Parathyroid adenoma (tissue), 2 donors: Measurements from ENCODE around the gene TCAF1.
A peak's percentile ranks its signal among the peaks of the same experiment; 100 is the strongest.

ENCODE experiments used
- H2AFZ ChIP-seq: fragments of 300-600 bp; sonication (generic); one replicate; pipeline ENCODE4 v1.7.0; 2017; ENCODE audit warnings: antibody characterized with exemption, mild to moderate bottlenecking
- H3K27ac ChIP-seq: fragments of 300-600 bp; sonication (generic); one replicate; pipeline ENCODE4 v1.7.0; 2017
- H3K27me3 ChIP-seq: fragments of 300-600 bp; sonication (generic); one replicate; pipeline ENCODE4 v1.7.0; 2017; ENCODE audit warnings: low read length; ENCODE audit not compliant: control insufficient read depth, insufficient read depth
- H3K36me3 ChIP-seq: fragments of 300-600 bp; sonication (generic); one replicate; pipeline ENCODE4 v1.7.0; 2017; ENCODE audit warnings: low read length; ENCODE audit not compliant: control insufficient read depth, insufficient read depth
- H3K4me1 ChIP-seq: fragments of 300-600 bp; sonication (generic); one replicate; pipeline ENCODE4 v1.7.0; 2017; ENCODE audit warnings: control low read depth
- H3K4me2 ChIP-seq: fragments of 300-600 bp; sonication (generic); one replicate; pipeline ENCODE4 v1.7.0; 2017; ENCODE audit warnings: low read length
- H3K4me3 ChIP-seq: fragments of 300-600 bp; sonication (generic); one replicate; pipeline ENCODE4 v1.7.0; 2017; ENCODE audit warnings: low read depth, low read length
- H3K79me2 ChIP-seq: fragments of 300-600 bp; sonication (generic); one replicate; pipeline ENCODE4 v1.7.0; 2017; ENCODE audit warnings: control low read depth
- H3K9ac ChIP-seq: fragments of 300-600 bp; sonication (generic); one replicate; pipeline ENCODE4 v1.7.0; 2017; ENCODE audit warnings: mild to moderate bottlenecking
- H3K9me3 ChIP-seq: fragments of 300-600 bp; sonication (generic); one replicate; pipeline ENCODE4 v1.7.0; 2017; ENCODE audit warnings: low read length; ENCODE audit not compliant: control insufficient read depth
- TF ChIP-seq, protein P1 (sequence below): fragments of 300-600 bp; sonication (generic); IDR thresholded peaks from one replicate; pipeline ENCODE4 v1.7.0; 2017; ENCODE audit warnings: antibody characterized with exemption, mild to moderate bottlenecking
- donor health status: primary hyperparathyroidism.

TCAF1 gene

DNA sequence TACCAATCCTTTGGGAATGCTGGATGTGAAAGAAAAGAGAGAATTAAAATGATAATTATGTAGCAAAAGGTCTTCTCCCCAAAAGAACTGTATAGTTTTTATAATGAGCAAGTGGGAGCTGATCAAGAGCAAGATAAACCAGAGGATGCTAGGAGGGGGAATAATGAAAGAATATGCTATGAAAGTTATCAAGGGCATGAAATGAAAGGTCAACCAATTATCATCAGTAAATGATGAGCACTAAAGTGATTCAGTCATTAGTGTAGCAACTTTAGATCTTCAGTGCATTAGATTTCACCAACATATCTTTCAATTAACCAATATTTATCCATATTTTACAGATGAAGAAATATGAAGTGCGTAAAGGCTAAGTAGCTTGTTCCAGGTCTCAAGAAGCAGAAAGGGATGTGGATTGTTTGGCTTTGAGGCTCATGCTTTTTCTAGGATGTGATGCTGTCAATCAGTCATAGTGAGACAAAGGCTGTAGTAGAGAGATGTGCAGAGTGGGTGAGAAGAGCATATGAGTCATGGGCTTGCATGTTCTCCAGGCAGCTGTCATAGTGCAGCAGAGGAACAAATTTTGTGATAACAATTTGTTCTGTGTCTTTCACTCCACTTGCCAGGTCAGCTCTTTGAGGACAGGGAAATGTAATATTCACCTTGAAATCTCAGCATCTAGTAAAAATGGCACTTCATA is 27.4 kb upstream of the TCAF1 start:
- Histone ChIP-seq H3K4me2 (no peak overlapping the region), H3K9ac (no peak overlapping the region), H3K27ac (no peak overlapping the region), H3K79me2 (no peaks in the 10 kb centered on the region), H2AFZ (no peak overlapping the region), H3K27me3 (no peaks in the 10 kb centered on the region), H3K9me3 (no peaks in the 10 kb centered on the region), H3K4me1 (no peaks in the 10 kb centered on the region), H3K4me3 (no peak overlapping the region), H3K36me3 (no peaks in the 10 kb centered on the region)
- TF ChIP-seq, protein P1, sequence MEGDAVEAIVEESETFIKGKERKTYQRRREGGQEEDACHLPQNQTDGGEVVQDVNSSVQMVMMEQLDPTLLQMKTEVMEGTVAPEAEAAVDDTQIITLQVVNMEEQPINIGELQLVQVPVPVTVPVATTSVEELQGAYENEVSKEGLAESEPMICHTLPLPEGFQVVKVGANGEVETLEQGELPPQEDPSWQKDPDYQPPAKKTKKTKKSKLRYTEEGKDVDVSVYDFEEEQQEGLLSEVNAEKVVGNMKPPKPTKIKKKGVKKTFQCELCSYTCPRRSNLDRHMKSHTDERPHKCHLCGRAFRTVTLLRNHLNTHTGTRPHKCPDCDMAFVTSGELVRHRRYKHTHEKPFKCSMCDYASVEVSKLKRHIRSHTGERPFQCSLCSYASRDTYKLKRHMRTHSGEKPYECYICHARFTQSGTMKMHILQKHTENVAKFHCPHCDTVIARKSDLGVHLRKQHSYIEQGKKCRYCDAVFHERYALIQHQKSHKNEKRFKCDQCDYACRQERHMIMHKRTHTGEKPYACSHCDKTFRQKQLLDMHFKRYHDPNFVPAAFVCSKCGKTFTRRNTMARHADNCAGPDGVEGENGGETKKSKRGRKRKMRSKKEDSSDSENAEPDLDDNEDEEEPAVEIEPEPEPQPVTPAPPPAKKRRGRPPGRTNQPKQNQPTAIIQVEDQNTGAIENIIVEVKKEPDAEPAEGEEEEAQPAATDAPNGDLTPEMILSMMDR, result no peak

DNA sequence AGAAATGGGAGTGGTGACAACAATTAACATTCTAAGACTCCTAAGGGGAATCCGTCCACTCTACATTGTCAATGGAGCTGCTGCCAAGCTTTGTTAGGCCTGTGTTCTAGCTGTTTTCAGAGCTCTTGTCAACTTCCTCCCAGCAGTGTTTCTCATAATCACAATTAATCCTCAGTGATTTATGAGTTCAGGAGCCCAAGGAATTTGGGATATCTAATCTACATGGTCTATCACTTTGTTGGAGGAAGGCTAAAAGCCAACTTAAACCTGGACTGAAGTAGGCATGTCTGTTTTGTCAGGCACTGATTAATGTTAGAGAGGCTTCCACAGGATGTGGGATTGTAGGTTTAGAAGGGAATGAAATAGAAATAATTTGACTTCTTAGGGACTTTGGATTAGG is 22.9 kb upstream of the TCAF1 start:
- Histone ChIP-seq H3K4me1 (no peaks in the 10 kb centered on the region), H2AFZ (peak overlapping the region; percentile 18), H3K27me3 (no peaks in the 10 kb centered on the region), H3K9me3 (no peaks in the 10 kb centered on the region), H3K4me3 (no peak overlapping the region), H3K4me2 (no peak overlapping the region), H3K9ac (no peak overlapping the region), H3K79me2 (no peaks in the 10 kb centered on the region), H3K27ac (no peak overlapping the region), H3K36me3 (no peaks in the 10 kb centered on the region)
- TF ChIP-seq, protein P1, result no peak

DNA sequence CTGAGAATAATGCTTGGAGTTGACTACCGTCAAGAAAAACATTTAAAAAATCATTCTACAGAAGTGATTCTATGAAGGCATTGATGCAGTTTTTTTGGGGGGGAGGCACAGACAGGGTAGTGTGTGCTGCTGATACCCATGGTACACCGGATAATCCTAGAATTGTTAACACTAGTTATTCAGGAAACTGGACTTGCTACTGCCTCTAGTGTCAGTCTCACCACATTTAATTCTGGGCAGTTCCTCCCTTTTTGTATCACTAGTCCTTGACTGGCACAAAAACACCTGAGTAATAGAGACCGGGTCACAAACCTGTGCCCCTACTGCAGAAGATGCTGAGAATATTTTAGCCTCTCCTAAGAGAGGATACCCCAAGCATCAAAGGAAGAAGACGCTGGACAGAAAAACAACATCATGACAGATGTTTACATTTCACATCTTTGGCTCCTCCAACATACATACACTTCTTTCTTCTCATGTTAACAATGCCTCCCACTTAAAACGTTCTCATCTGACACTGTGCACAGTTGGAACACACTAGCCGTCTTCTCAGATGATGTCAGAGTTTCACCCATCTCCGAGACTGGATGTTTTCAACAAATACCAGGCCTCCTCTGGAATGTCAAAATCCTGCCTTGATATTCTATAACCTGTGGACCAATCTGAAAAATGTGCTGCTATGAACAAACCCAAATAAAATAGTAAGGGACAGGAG is 13.1 kb upstream of the TCAF1 start:
- Histone ChIP-seq H3K79me2 (no peaks in the 10 kb centered on the region), H3K4me3 (no peak overlapping the region), H2AFZ (no peak overlapping the region), H3K9me3 (no peaks in the 10 kb centered on the region), H3K36me3 (no peaks in the 10 kb centered on the region), H3K27me3 (no peaks in the 10 kb centered on the region), H3K4me1 (no peaks in the 10 kb centered on the region), H3K4me2 (no peak overlapping the region), H3K9ac (no peak overlapping the region), H3K27ac (no peak overlapping the region)
- TF ChIP-seq, protein P1, result no peak

DNA sequence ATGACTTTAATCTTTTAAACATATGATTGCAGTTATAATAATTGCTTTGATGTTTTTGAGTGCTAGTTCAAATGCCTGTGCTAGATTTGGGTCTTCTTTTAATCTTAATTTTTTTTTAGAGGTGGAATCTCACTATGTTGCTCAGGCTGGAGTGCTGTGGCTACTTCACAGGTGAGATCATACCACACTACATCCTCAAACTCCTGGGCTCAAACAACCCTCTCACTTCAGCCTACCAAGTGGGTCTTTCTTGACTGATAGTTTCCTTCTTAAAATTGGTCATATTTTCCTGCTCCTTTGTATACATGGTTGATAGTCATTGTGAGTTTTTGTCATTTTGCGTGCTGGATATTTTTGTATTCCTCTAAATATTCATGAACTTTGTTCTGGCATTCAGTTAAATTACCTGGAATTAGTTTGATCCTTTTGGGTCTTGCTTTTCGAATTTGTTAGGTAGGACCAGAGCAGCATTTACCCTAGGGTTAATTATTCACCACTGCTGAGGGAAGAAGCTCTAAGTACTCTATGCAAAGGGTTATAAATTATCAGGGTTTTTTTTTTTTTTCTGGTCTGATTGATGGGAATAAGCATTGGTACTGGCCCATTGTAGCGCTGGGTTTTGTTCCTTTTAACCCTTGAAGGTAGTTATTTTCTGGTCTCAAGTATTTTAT is 12.1 kb upstream of the TCAF1 start:
- no peaks in the 10 kb centered on the region for H3K27me3 ChIP-seq
- H3K79me2 ChIP-seq, result no peaks in the 10 kb centered on the region
- H2AFZ ChIP-seq, result no peak overlapping the region
- H3K4me2 ChIP-seq, result no peak overlapping the region
- no peak overlapping the region for H3K9ac ChIP-seq
- no peaks in the 10 kb centered on the region for H3K36me3 ChIP-seq
- no peak overlapping the region for H3K27ac ChIP-seq
- TF ChIP-seq, protein P1, result no peak
- no peaks in the 10 kb centered on the region for H3K4me1 ChIP-seq
- no peaks in the 10 kb centered on the region for H3K9me3 ChIP-seq
- H3K4me3 ChIP-seq, result no peak overlapping the region
